ENCODE results near the gene BUB3. TPM values are rescaled to one million over a fixed set of nuclear protein-coding genes. Genes with fewer than 3 reads are reported as not detected.

Gene BUB3
- total RNA-seq, 1 experiment from 2014 or later: 96.5 TPM

DNA sequence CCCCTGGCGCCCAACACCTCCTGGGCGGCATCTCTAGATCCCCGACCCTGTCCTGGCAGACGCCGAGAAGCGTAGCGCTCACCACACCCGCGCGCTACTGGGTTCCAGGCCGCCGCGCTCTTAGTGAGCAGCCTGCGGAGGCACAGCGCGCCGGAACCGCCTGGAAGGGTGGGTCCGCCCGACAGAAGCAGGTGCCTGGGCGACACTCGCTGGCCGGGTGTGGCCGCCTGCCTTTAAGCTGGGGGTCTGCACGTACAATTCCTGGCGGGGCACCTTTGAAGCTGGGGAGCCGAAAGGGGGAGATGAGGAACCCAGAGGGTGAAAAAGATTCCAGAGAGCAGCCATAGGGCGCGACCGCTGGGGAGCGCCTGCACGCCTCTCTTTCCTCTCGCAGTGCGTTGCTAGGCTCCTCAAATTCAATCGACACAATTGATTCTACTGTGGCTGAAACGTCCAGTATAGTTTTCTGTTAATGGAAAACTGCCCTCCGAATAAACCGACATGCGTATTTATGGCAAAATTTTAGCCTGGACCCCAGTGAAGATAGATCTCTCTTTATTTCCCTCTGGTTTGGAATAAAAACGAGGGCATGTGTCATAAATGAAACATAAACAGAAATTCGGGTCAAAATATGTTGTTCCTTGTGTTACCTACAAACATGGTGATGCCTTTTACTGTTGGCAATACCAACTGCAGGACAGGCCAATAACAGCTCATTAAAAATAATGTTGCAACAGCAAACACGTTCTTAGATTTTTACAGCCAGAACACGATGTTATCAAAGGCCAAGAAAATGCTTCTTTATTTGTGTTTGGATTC lies 13.8 kb upstream of the BUB3 start:
- Histone ChIP-seq H2AFZ (no peak overlapping the region), H3K9me3 (ENCODE audit: insufficient read depth, low read depth) (no peaks in the 10 kb centered on the region), H3K9me2 (ENCODE audit: insufficient read depth) (no peaks in the 10 kb centered on the region), H3K36me3 (ENCODE audit: low read depth) (no peaks in the 10 kb centered on the region), H3K79me2 (ENCODE audit: low read depth) (no peaks in the 10 kb centered on the region), H4K20me1 (ENCODE audit: insufficient read depth) (no peaks in the 10 kb centered on the region), H3K27ac (no peak overlapping the region), H3K4me2 (no peak overlapping the region), H3F3A (ENCODE audit: insufficient read depth, low read depth) (no peaks in the 10 kb centered on the region), H3K27me3 (ENCODE audit: insufficient read depth, low read depth) (0 out of 2 replicates have a peak, but pooled peaks cover 4% of the 10 kb centered on the region), H3K4me3 (no peak overlapping the region), H3K4me1 (replicated peaks; ENCODE audit: insufficient read depth) (no peaks in the 10 kb centered on the region)
- POLR2A ChIA-PET (ENCODE audit: unreplicated experiment): interaction anchor here (0.7 kb wide), 1 partner anchor 305 kb away, joined by 5 read pairs; no protein-coding TSS in a partner anchor
- BruUV-seq (replicated peaks): no TSS peak
- intact Hi-C loops (cut with micrococcal nuclease; ENCODE audit: unreplicated experiment): no loop called here
- TF ChIP-seq CTCF (conservative IDR thresholded peaks at IDR 0.05): no peak
- no peak for TF ChIP-seq EZH2 (IDR thresholded peaks at IDR 0.05; ENCODE audit: low read depth)
- no peak for DNase-seq
- CTCF ChIA-PET: no interaction called here

DNA sequence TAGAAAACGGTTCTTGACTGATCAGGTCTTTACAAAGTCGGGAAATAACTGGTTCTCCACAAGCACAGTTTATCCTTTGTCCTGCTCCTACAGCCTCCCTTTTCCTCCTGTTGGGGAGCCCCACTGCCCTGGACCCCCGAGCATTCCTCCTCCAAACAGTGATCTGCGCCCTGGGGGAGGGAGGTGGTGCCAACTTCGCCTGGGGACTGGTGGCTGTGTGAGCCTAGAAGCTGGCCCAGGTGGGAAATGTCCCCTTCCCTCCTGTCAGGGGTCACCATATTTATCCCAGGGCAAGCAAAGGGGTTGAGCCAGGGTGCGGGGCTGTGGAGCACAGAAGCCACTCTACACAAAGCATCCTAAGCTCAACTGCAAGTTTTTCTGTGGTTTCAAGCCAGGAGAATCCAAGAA lies 13.2 kb upstream of the BUB3 start:
- H3K27ac ChIP-seq: no peak overlapping the region

More for the DNA sequence above, 13.2 kb upstream of the BUB3 start:
- no peak for DNase-seq
- Histone ChIP-seq H3K4me2 (no peak overlapping the region), H3K36me3 (ENCODE audit: low read depth) (no peaks in the 10 kb centered on the region), H3K27me3 (ENCODE audit: insufficient read depth, low read depth) (0 out of 2 replicates have a peak, but pooled peaks cover 6% of the 10 kb centered on the region), H2AFZ (no peak overlapping the region), H3K4me3 (no peak overlapping the region), H3K9me3 (ENCODE audit: insufficient read depth, low read depth) (no peaks in the 10 kb centered on the region), H3F3A (ENCODE audit: insufficient read depth, low read depth) (no peaks in the 10 kb centered on the region), H3K79me2 (ENCODE audit: low read depth) (no peaks in the 10 kb centered on the region), H3K4me1 (replicated peaks; ENCODE audit: insufficient read depth) (no peaks in the 10 kb centered on the region), H3K9me2 (ENCODE audit: insufficient read depth) (no peaks in the 10 kb centered on the region), H4K20me1 (ENCODE audit: insufficient read depth) (no peaks in the 10 kb centered on the region)
- no peak for TF ChIP-seq CTCF (conservative IDR thresholded peaks at IDR 0.05)
- TF ChIP-seq EZH2 (IDR thresholded peaks at IDR 0.05; ENCODE audit: low read depth): no peak
- ChIA-PET CTCF (no interaction called here), POLR2A (ENCODE audit: unreplicated experiment) (no interaction called here)
- intact Hi-C loops (cut with micrococcal nuclease; ENCODE audit: unreplicated experiment): no loop called here
- BruUV-seq (replicated peaks): no TSS peak
